ENCODE measurements around the gene RSPO3.

The RSPO3 gene

GRCh38 chr6:127111526-127111925, 6.9 kb upstream of the RSPO3 start:
- DNase-seq (ENCODE audit: low read depth): no peak

- DNase-seq (ENCODE audit: low read depth): no peak
Measured at GRCh38 chr6:127114214-127114760, 4.2 kb upstream of the RSPO3 start.

GRCh38 chr6:127115084-127115655, 3.3 kb upstream of the RSPO3 start:
- no peak for DNase-seq (ENCODE audit: low read depth)

- DNase-seq (ENCODE audit: low read depth): no peak
Measured at GRCh38 chr6:127115746-127116145, 2.7 kb upstream of the RSPO3 start.

- no peak for DNase-seq (ENCODE audit: low read depth)
Measured at GRCh38 chr6:127117979-127118297, 533 bp upstream of the RSPO3 start.

- no peak for DNase-seq (ENCODE audit: low read depth)
Measured at GRCh38 chr6:127119102-127120022, 891 bp downstream of the RSPO3 start.

GRCh38 chr6:127120023-127120786, 1.7 kb downstream of the RSPO3 start:
- DNase-seq (ENCODE audit: low read depth): no peak

- DNase-seq (ENCODE audit: low read depth): peak; percentile 40
Measured at GRCh38 chr6:127120787-127121636, 2.5 kb downstream of the RSPO3 start.

GRCh38 chr6:127121637-127121960, 3.1 kb downstream of the RSPO3 start:
- no peak for DNase-seq (ENCODE audit: low read depth)

- no peak for DNase-seq (ENCODE audit: low read depth)
Measured at GRCh38 chr6:127124172-127124571, 5.7 kb downstream of the RSPO3 start.

- DNase-seq (ENCODE audit: low read depth): no peak
Measured at GRCh38 chr6:127124680-127125079, 6.2 kb downstream of the RSPO3 start.

- DNase-seq (ENCODE audit: low read depth): no peak
Measured at GRCh38 chr6:127128066-127128465, 9.6 kb downstream of the RSPO3 start.

- no peak for DNase-seq (ENCODE audit: low read depth)
Measured at GRCh38 chr6:127129251-127129650, 10.8 kb downstream of the RSPO3 start.

- DNase-seq (ENCODE audit: low read depth): no peak
Measured at GRCh38 chr6:127131275-127131674, 12.8 kb downstream of the RSPO3 start.

GRCh38 chr6:127131772-127132376, 13.4 kb downstream of the RSPO3 start:
- no peak for DNase-seq (ENCODE audit: low read depth)

- DNase-seq (ENCODE audit: low read depth): no peak
Measured at GRCh38 chr6:127134136-127134535, 15.7 kb downstream of the RSPO3 start.

- DNase-seq (ENCODE audit: low read depth): no peak
Measured at GRCh38 chr6:127136786-127137185, 18.3 kb downstream of the RSPO3 start.

- DNase-seq (ENCODE audit: low read depth): peak; percentile 40
Measured at GRCh38 chr6:127146932-127147331, 28.5 kb downstream of the RSPO3 start.

- no peak for DNase-seq (ENCODE audit: low read depth)
Measured at GRCh38 chr6:127147534-127147933, 29.1 kb downstream of the RSPO3 start.

GRCh38 chr6:127148511-127148910, 30.0 kb downstream of the RSPO3 start:
- no peak for DNase-seq (ENCODE audit: low read depth)

- DNase-seq (ENCODE audit: low read depth): no peak
Measured at GRCh38 chr6:127154509-127154908, 36.0 kb downstream of the RSPO3 start.
